GM23248 (cell line): ENCODE data around the gene IGFBPL1. TPM values are rescaled to one million over a fixed set of nuclear protein-coding genes. Genes with fewer than 3 reads are reported as not detected.

Source experiments
- DNase-seq: peaks from one replicate; pipeline ENCODE4 v3.0.0-alpha.2; 2015
- H2AFZ ChIP-seq: fragments of 200-600 bp; sonication (generic); 2 replicates; pipeline ENCODE4 v1.6.1; 2016; ENCODE audit warnings: antibody characterized with exemption
- H3F3A ChIP-seq: fragments of 200-600 bp; sonication (generic); 2 replicates; pipeline ENCODE4 v1.6.1; 2016; ENCODE audit warnings: mild to moderate bottlenecking, antibody characterized with exemption, mixed run types; ENCODE audit not compliant: insufficient read depth
- H3K27ac ChIP-seq: fragments of 200-600 bp; sonication (generic); 2 replicates; pipeline ENCODE4 v1.5.1; 2016; ENCODE audit warnings: mild to moderate bottlenecking
- H3K27me3 ChIP-seq: fragments of 200-600 bp; sonication (generic); replicated peaks from 2 replicates; pipeline ENCODE4 v1.6.1; 2016; ENCODE audit warnings: mild to moderate bottlenecking; ENCODE audit not compliant: insufficient read depth
- H3K36me3 ChIP-seq: fragments of 200-600 bp; sonication (generic); 2 replicates; pipeline ENCODE4 v1.6.1; 2016; ENCODE audit warnings: low read depth, mild to moderate bottlenecking
- H3K4me1 ChIP-seq: fragments of 200-600 bp; sonication (generic); 2 replicates; pipeline ENCODE4 v1.6.1; 2016; ENCODE audit warnings: mild to moderate bottlenecking; ENCODE audit not compliant: insufficient read depth
- H3K4me2 ChIP-seq: fragments of 200-600 bp; sonication (generic); one replicate; pipeline ENCODE4 v1.6.1; 2016; ENCODE audit warnings: mild to moderate bottlenecking; ENCODE audit not compliant: unreplicated experiment
- H3K4me3 ChIP-seq: fragments of 200-600 bp; sonication (generic); 2 replicates; pipeline ENCODE4 v1.5.1; 2016; ENCODE audit warnings: mild to moderate bottlenecking
- H3K79me2 ChIP-seq: fragments of 200-600 bp; sonication (generic); 2 replicates; pipeline ENCODE4 v1.6.1; 2016; ENCODE audit warnings: mild to moderate bottlenecking; ENCODE audit not compliant: insufficient read depth
- H3K9ac ChIP-seq: fragments of 200-600 bp; sonication (generic); 2 replicates; pipeline ENCODE4 v1.6.1; 2016; ENCODE audit warnings: mild to moderate bottlenecking
- H3K9me2 ChIP-seq: fragments of 200-600 bp; sonication (generic); 2 replicates; pipeline ENCODE4 v1.6.1; 2016; ENCODE audit warnings: mixed run types, mild to moderate bottlenecking, moderate library complexity; ENCODE audit not compliant: insufficient read depth
- H3K9me3 ChIP-seq: fragments of 200-600 bp; sonication (generic); one replicate; pipeline ENCODE4 v1.6.1; 2017; ENCODE audit warnings: low read depth
- H4K20me1 ChIP-seq: fragments of 200-600 bp; sonication (generic); 2 replicates; pipeline ENCODE4 v1.6.0; 2016; ENCODE audit not compliant: insufficient read depth
- EZH2 ChIP-seq: fragments of 200-600 bp; sonication (generic); IDR thresholded peaks from 2 replicates; pipeline ENCODE4 v1.6.1; 2018; ENCODE audit warnings: antibody characterized with exemption, mild to moderate bottlenecking; ENCODE audit not compliant: insufficient read depth, poor library complexity, severe bottlenecking
- EZH2phosphoT487 ChIP-seq: fragments of 200-600 bp; sonication (generic); IDR thresholded peaks from 2 replicates; pipeline ENCODE4 v1.6.1; 2018; ENCODE audit warnings: antibody characterized with exemption, moderate library complexity, mild to moderate bottlenecking, low read depth; ENCODE audit not compliant: insufficient read depth
- WGBS, 2 experiments: methylation state at CpG; one replicate each; pipeline ENCODE4 v1.1.6; 2015 to 2017; ENCODE audit warnings: low lambda C conversion rate in 2 of 2, low coverage in 1 of 2; ENCODE audit errors: missing lambda C conversion rate in 2 of 2; 5-methylcytosine and 5-hydroxymethylcytosine counted together
- in situ Hi-C: fragments of 300-500 bp; cut with MboI; formaldehyde crosslinking; loops from 2 replicates; pipeline ENCODE4 v1.15.0; 2020
- polyA plus RNA-seq: library from polyadenylated mRNA; unstranded; fragments of >200 nt; fragmentation: Nextera tagmentation; extraction: Ambion mirVana; gene quantifications from 2 replicates; pipeline ENCODE4 v1.2.1, GENCODE V29; 2016
- total RNA-seq: library from RNA; depleted of rRNA; stranded (reverse); fragments of >200 nt; shearing (Covaris generic); gene quantifications from 2 replicates; pipeline ENCODE4 v1.2.3, GENCODE V29; 2014

The IGFBPL1 gene
- total and polyA plus RNA-seq, 2 experiments from 2014 or later: 0.34 to 0.76 TPM

DNA sequence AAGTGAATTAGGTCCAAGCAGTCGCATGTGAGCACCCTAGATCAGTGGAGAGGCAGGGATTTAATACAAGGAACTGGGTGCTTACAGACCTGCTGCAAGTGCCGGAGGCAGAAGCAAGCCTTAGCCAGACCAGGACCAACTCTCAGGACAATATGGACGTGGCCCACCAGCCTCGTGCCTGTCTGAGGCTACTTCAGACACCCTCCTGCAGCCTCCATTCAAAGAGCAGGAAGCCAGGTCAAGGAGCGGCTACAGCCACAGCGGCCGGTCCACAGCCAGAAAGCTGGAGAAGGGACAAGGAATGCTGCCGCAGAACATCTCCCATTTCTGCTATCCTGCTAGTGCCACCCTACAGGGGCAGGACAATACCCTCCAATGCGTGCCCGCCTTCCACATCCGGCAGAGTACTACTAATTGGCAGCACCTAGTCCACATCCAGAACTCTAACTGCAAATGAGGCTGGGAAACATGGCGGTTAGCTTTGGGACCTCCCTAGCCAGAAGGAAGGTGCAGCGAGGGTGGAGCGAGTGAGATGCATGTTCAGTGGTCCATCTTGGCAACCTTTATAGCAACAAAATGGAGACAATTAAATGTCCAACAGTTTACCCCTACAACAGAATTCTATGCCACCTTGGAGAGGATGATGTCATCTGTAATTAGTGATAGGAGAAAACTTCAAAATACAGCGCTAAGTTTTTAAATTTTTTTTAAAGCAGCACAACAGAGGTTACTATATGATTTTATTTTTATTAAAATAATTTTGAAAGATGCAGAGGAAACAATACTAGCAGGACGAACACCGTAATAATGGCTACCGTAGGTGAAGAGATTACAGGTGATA, 32.8 kb downstream of the IGFBPL1 start:
- peaks cover 23% of the 10 kb centered on the region for H3F3A ChIP-seq
- H2AFZ ChIP-seq: peak overlapping the region; percentile 90
- 88 to 89% methylated on average over 18 of the region's 18 CpGs for WGBS, 2 experiments
- peak overlapping the region; percentile 90 for H3K4me2 ChIP-seq
- H3K9ac ChIP-seq: peak overlapping the region; percentile 85
- H3K9me3 ChIP-seq: no peaks in the 10 kb centered on the region
- no peaks in the 10 kb centered on the region for H3K27me3 ChIP-seq
- H3K9me2 ChIP-seq: no peaks in the 10 kb centered on the region
- DNase-seq: no peak
- TF ChIP-seq EZH2 (no peak), EZH2phosphoT487 (no peak)
- in situ Hi-C loops: loop anchor here (25.0 kb wide), 1 partner anchor 904 kb away; the partner anchor contains the start of gene POLR1E
- no peaks in the 10 kb centered on the region for H4K20me1 ChIP-seq
- H3K4me1 ChIP-seq: peaks cover 33% of the 10 kb centered on the region
- H3K79me2 ChIP-seq: peaks cover 32% of the 10 kb centered on the region
- H3K36me3 ChIP-seq: no peaks in the 10 kb centered on the region; the same call in 1 of the 2 replicates
- no peak overlapping the region for H3K27ac ChIP-seq
- H3K4me3 ChIP-seq: peak overlapping the region; percentile 86

DNA sequence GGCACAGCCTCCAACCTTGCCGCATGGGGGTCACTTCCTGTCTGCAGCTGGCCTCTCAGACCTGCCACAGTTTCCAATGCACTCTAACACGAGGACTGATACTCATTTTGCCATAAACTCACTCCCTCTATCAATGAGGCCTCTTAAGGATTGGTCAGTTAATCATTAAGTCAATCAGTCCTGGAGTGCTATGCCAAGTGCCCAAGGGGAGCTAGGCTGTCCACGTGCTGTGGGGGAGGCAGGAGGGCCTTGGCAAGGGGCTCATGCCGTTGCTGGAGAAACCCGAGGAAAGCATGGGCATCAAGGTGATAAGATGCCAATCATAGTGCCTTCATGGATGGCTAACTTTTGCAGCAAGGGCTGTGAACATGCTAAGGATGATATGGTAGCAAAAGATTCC, 33.4 kb downstream of the IGFBPL1 start:
- no peak overlapping the region for H3K4me2 ChIP-seq
- peaks cover 27% of the 10 kb centered on the region for H3K79me2 ChIP-seq
- no peaks in the 10 kb centered on the region for H4K20me1 ChIP-seq
- H3K9me2 ChIP-seq: no peaks in the 10 kb centered on the region
- no peak for DNase-seq
- H3K9me3 ChIP-seq: no peaks in the 10 kb centered on the region
- H3K27me3 ChIP-seq: no peaks in the 10 kb centered on the region
- in situ Hi-C loops: loop anchor here (25.0 kb wide), 1 partner anchor 904 kb away; the partner anchor contains the start of gene POLR1E
- H3K4me3 ChIP-seq: no peak overlapping the region
- H3F3A ChIP-seq: peaks cover 23% of the 10 kb centered on the region
- H3K27ac ChIP-seq: no peak overlapping the region
- WGBS, 2 experiments: 52 to 63% methylated on average over 5 of the region's 5 CpGs
- H3K36me3 ChIP-seq: no peaks in the 10 kb centered on the region; the same call in 1 of the 2 replicates
- peaks cover 33% of the 10 kb centered on the region for H3K4me1 ChIP-seq
- TF ChIP-seq EZH2: no peak
- no peak for TF ChIP-seq EZH2phosphoT487
- H2AFZ ChIP-seq: peak overlapping the region; percentile 36; the same call in 1 of the 2 replicates
- H3K9ac ChIP-seq: no peak overlapping the region

DNA sequence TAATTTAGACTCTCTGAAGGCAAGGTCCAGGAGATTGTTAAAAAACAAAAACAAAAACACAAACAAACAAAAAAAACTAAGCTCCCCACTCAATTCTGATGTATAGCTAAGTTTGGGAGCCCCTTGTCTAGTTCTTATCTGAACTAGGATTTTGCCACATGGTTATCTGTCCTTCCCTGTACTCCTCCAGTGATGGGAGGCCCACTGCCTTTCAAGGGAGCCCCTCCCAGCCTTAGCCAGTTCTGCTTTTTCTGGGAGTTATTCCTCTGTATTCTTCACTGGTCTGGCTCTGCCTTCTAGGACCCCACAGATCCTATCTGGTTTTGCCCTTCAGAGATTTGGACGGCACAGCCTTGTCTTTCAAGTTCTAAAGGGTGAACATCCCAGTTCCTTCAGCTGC, 33.8 kb downstream of the IGFBPL1 start:
- Histone ChIP-seq H3K9me3 (no peaks in the 10 kb centered on the region), H4K20me1 (no peaks in the 10 kb centered on the region), H3K4me3 (no peak overlapping the region), H3K4me1 (peaks cover 37% of the 10 kb centered on the region), H2AFZ (peak overlapping the region; percentile 36; the same call in 1 of the 2 replicates), H3K27ac (peak overlapping the region; percentile 33; the same call in 1 of the 2 replicates), H3K36me3 (no peaks in the 10 kb centered on the region), H3K9ac (no peak overlapping the region), H3K4me2 (no peak overlapping the region), H3K27me3 (no peaks in the 10 kb centered on the region), H3K79me2 (peaks cover 26% of the 10 kb centered on the region), H3F3A (peaks cover 23% of the 10 kb centered on the region), H3K9me2 (no peaks in the 10 kb centered on the region)
- 96 to 100% methylated on average over 1 of the region's 1 CpG for WGBS, 2 experiments
- TF ChIP-seq EZH2phosphoT487 (no peak), EZH2 (no peak)
- in situ Hi-C loops: loop anchor here (25.0 kb wide), 1 partner anchor 903 kb away; the partner anchor contains the start of gene POLR1E
- DNase-seq: no peak

- Histone ChIP-seq H3K4me2 (peak overlapping the region; percentile 38), H3K9ac (no peak overlapping the region; the same call in 1 of the 2 replicates), H3K4me1 (peaks cover 43% of the 10 kb centered on the region), H4K20me1 (no peaks in the 10 kb centered on the region), H3K4me3 (no peak overlapping the region), H2AFZ (peak overlapping the region; percentile 18), H3K79me2 (peaks cover 16% of the 10 kb centered on the region), H3F3A (peaks cover 23% of the 10 kb centered on the region), H3K36me3 (no peaks in the 10 kb centered on the region), H3K9me3 (no peaks in the 10 kb centered on the region), H3K27me3 (no peaks in the 10 kb centered on the region), H3K27ac (peak overlapping the region; percentile 53), H3K9me2 (no peaks in the 10 kb centered on the region)
- no peak for TF ChIP-seq EZH2
- TF ChIP-seq EZH2phosphoT487: no peak
- WGBS, 2 experiments: 15 to 22% methylated on average over 4 of the region's 4 CpGs
- peak; percentile 34 for DNase-seq
- in situ Hi-C loops: loop anchor here (25.0 kb wide), 1 partner anchor 902 kb away; the partner anchor contains the start of gene POLR1E
Measured at GRCh38 chr9:38389313-38389712, 34.9 kb downstream of the IGFBPL1 start.
